ENCODE results near the gene PIP4K2A. TPM values are rescaled to one million over a fixed set of nuclear protein-coding genes. Genes with fewer than 3 reads are reported as not detected.

Gene PIP4K2A
- polyA plus RNA-seq, 1 experiment: 24.1 TPM

- ChIA-PET POLR2A (no interaction called here), CTCF (interaction anchor here (0.7 to 1.3 kb wide), 2 partner anchors 274 to 333 kb away, joined by 4 to 5 read pairs; no protein-coding TSS in a partner anchor)
- Histone ChIP-seq H3K27ac (ENCODE audit: low read depth, low read length) (no peak overlapping the region), H3K9me3 (ENCODE audit: control insufficient read depth, insufficient read depth, low read length) (no peaks in the 10 kb centered on the region), H3K4me3 (ENCODE audit: low read depth, low read length) (no peak overlapping the region), H3K27me3 (ENCODE audit: control insufficient read depth, insufficient read depth, low read length) (no peaks in the 10 kb centered on the region)
- TF ChIP-seq CTCF (IDR thresholded peaks at IDR 0.05; ENCODE audit: low read depth, low read length): no peak
- DNase-seq (ENCODE audit: low read depth, low spot score): no peak
These were observed 57.4 kb downstream of the PIP4K2A start for GRCh38 chr10:22657024-22657423.

GRCh38 chr10:22656036-22656435, 58.3 kb downstream of the PIP4K2A start:
- no peaks in the 10 kb centered on the region for H3K27me3 ChIP-seq (ENCODE audit: control insufficient read depth, insufficient read depth, low read length)
- ChIA-PET CTCF (no interaction called here), POLR2A (interaction anchor here (1.4 kb wide), 1 partner anchor 58 kb away, joined by 3 read pairs; no protein-coding TSS in a partner anchor)
- no peak for DNase-seq (ENCODE audit: low read depth, low spot score)
- peak overlapping the region; percentile 41 for H3K27ac ChIP-seq (ENCODE audit: low read depth, low read length)
- no peaks in the 10 kb centered on the region for H3K9me3 ChIP-seq (ENCODE audit: control insufficient read depth, insufficient read depth, low read length)
- TF ChIP-seq CTCF (IDR thresholded peaks at IDR 0.05; ENCODE audit: low read depth, low read length): no peak
- H3K4me3 ChIP-seq (ENCODE audit: low read depth, low read length): no peak overlapping the region

GRCh38 chr10:22655312-22655981, 58.9 kb downstream of the PIP4K2A start:
- 0 out of 2 replicates have a peak, but pooled peaks have one; percentile 25 for TF ChIP-seq CTCF (IDR thresholded peaks at IDR 0.05; ENCODE audit: low read depth, low read length)
- Histone ChIP-seq H3K4me3 (ENCODE audit: low read depth, low read length) (no peak overlapping the region), H3K27me3 (ENCODE audit: control insufficient read depth, insufficient read depth, low read length) (no peaks in the 10 kb centered on the region), H3K27ac (ENCODE audit: low read depth, low read length) (peak overlapping the region; percentile 41), H3K9me3 (ENCODE audit: control insufficient read depth, insufficient read depth, low read length) (no peaks in the 10 kb centered on the region)
- POLR2A ChIA-PET: interaction anchor here (1.4 kb wide), 1 partner anchor 58 kb away, joined by 3 read pairs; no protein-coding TSS in a partner anchor
- DNase-seq (ENCODE audit: low read depth, low spot score): peak; percentile 68
- CTCF ChIA-PET: no interaction called here

GRCh38 chr10:22652988-22653481, 61.3 kb downstream of the PIP4K2A start:
- CTCF ChIA-PET: no interaction called here
- POLR2A ChIA-PET: interaction anchor here (0.5 kb wide), 1 partner anchor 21 kb away, joined by 7 read pairs; no protein-coding TSS in a partner anchor
- TF ChIP-seq CTCF (IDR thresholded peaks at IDR 0.05; ENCODE audit: low read depth, low read length): no peak

GRCh38 chr10:22651276-22651980, 63.0 kb downstream of the PIP4K2A start:
- no peak for TF ChIP-seq CTCF (IDR thresholded peaks at IDR 0.05; ENCODE audit: low read depth, low read length)
- ChIA-PET CTCF (no interaction called here), POLR2A (no interaction called here)

More at GRCh38 chr10:22652988-22653481, 61.3 kb downstream of the PIP4K2A start:
- Histone ChIP-seq H3K9me3 (ENCODE audit: control insufficient read depth, insufficient read depth, low read length) (no peaks in the 10 kb centered on the region), H3K4me3 (ENCODE audit: low read depth, low read length) (no peak overlapping the region), H3K27ac (ENCODE audit: low read depth, low read length) (no peak overlapping the region), H3K27me3 (ENCODE audit: control insufficient read depth, insufficient read depth, low read length) (no peaks in the 10 kb centered on the region)
- DNase-seq (ENCODE audit: low read depth, low spot score): no peak

More at GRCh38 chr10:22651276-22651980, 63.0 kb downstream of the PIP4K2A start:
- Histone ChIP-seq H3K27me3 (ENCODE audit: control insufficient read depth, insufficient read depth, low read length) (no peaks in the 10 kb centered on the region), H3K4me3 (ENCODE audit: low read depth, low read length) (no peak overlapping the region), H3K27ac (ENCODE audit: low read depth, low read length) (no peak overlapping the region), H3K9me3 (ENCODE audit: control insufficient read depth, insufficient read depth, low read length) (no peaks in the 10 kb centered on the region)
- DNase-seq (ENCODE audit: low read depth, low spot score): no peak
